GM23248 (cell line): ENCODE data around the gene SLC7A8.

ENCODE experiments used
- EZH2 ChIP-seq: fragments of 200-600 bp; sonication (generic); IDR thresholded peaks from 2 replicates; pipeline ENCODE4 v1.6.1; 2018; ENCODE audit warnings: antibody characterized with exemption, mild to moderate bottlenecking; ENCODE audit not compliant: insufficient read depth, poor library complexity, severe bottlenecking
- EZH2phosphoT487 ChIP-seq: fragments of 200-600 bp; sonication (generic); IDR thresholded peaks from 2 replicates; pipeline ENCODE4 v1.6.1; 2018; ENCODE audit warnings: antibody characterized with exemption, moderate library complexity, mild to moderate bottlenecking, low read depth; ENCODE audit not compliant: insufficient read depth

DNA sequence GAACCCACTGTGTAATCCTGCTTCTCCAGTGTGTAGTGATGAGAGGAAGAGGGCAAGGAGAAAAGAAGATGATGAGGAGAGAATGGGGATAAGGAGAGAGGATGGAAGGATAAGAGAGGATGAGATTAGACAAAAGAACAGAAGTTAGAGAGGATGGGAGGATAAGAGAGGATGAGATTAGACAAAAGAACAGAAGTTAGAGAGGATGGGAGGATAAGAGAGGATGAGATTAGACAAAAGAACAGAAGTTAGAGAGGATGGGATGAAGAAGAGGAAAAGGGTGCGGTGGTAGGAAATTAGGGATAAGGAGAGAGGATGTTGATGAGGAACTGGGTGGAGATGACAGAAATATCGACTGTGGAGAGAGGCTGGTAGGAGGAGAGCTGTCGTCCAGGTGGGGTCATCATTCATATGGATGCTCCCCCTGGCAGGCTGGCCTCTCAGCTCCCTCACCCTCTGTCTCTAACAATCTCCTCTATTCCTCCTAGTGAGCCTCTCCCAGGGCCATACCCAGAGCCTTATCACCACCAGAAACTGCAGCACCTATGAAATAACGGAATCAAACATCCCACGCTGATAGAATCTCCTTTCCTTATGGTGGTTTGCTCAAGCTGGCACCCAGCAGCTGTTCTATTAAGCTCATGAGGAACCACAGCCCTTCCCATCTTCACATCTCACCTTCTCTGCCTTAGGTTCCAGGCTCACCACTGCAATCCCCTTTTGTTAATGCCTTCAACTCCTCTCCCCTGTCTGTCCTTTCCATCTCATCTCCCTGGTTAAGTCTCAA is 72.7 kb downstream of the SLC7A8 start:
- TF ChIP-seq EZH2 (no peak), EZH2phosphoT487 (no peak)
